DLD1 (cell line): Measurements from ENCODE around the gene TRPV3.
"Not testable (repeated sequence)": the region's sequence is repeated elsewhere in the genome, so short reads cannot be mapped to it uniquely, and the experiment has no call there.

ENCODE experiments used
- in situ Hi-C: cut with HindIII; loops from 2 replicates; pipeline ENCODE4 v1.10.0; 2017; ENCODE audit warnings: low sequenced_read_pairs

TRPV3 gene

DNA sequence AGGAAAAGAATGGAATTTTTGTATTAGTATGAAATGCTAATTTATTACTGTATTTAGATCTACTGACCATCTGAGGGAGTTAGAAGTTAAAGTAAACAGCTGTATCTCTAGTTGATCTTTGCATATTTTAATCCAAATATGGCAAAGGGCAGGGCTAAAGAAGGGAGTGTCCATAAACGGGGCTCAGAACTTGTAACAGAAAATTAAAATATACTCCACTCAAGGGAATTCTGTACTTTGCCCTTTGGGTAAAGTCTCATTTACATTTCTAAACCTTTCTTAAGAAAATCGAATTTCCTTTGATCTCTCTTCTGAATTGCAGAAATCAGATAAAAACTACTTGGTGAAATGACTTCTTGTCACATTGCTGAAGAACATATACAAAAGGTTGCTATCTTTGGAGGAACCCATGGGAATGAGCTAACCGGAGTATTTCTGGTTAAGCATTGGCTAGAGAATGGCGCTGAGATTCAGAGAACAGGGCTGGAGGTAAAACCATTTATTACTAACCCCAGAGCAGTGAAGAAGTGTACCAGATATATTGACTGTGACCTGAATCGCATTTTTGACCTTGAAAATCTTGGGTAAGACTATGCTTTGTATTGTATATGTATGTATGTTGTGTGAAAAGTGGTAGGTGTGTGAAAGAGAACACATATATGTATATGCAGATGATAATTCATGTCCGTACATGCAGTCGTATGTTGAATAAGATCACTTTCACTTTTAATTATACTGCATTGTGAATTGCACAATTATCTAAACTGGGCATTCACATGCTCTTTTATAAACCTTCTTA is 81.6 kb downstream of the TRPV3 start, which contains the start of gene ASPA:
ASPA (plus strand) TSS at position 186 of the 799 bp plus-strand sequence; CDS start at position 349, 163 bp downstream.
- in situ Hi-C loops = no loop called here

DNA sequence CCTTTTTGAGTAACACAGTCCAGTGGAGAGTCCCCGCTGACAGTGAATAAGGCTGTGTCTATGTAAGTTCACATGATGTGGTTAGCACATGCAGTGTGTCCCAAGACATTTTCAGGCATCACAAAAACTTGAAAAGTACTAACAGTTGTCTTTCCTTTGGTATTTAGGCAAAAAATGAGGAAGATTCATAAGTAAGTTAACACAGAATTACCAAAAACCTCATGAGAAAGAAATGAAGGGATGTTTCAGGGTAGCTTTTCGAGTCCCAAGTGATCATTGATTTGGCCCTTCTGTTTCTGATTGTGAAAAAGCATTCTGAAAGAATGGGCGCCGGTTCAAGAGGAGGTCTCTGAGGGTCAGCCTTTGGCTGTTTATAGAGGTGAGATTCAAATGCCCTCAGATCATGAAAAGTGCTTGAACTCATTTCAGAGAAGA is 82.3 kb downstream of the TRPV3 start:
- in situ Hi-C loops = no loop called here

DNA sequence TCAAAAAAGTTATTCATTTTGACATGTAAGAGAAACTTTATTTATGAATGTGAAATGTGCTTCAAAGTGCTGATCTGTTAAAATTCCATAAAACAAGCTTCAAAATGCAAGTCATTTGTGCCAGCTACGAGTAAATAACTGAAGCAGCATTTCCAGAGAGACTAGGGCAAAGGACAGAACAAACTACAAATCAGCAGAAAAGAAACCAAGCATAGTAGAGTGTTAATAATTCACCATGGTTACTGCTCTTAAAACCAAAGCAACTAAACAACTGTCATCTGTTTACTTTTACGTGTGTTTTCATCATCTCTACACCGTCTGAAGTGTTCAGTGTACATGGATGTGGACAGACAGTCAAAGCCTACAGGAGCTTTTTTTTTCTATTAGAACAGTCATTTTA is 83.4 kb downstream of the TRPV3 start:
- in situ Hi-C loops = no loop called here

DNA sequence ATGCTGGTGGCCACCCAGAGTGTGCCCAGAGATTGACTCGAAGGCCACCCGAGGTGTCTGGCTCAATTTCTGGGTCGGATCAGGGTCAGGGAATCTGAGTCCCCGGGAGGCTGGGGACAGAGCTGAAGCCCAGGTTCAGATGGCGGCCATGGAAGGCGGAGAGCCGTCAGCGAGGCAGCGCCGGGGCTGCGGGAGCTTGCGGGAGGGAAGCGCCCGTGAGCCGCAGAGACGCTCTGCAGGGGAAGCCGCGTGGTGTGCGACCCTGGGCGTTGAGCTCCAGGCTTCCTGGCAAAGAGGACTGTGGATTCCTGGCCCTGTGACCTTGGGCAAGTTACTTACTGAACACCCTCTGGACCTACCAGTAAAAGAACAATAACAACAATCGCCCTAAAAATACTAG is 85.5 kb downstream of the TRPV3 start:
- in situ Hi-C loops = no loop called here

DNA sequence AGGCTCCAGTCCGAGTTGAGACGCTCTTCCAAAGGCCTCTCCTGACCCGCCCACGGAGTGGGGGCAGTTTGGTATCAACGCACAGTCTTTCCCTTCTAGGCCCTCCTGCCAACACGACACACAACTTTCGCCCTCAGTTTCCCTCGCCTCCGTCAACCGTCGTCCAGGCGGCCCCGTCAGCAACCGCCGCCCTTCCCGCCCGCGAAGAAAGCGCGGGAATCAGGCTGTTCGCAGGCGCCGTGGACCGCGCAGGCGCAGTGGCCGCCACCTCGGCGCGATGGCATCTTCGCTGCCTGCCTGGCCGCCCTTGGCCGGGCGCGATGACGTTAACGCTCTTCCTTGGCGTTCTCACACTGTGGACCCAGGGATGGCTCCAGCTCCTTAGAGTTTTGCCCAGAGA is 86.0 kb downstream of the TRPV3 start, which contains the start of gene SPATA22:
SPATA22 (minus strand) TSS at position 221 of the 400 bp plus-strand sequence. CDS start 2,494 bp downstream, outside the sequence.
- in situ Hi-C loops = no loop called here

DNA sequence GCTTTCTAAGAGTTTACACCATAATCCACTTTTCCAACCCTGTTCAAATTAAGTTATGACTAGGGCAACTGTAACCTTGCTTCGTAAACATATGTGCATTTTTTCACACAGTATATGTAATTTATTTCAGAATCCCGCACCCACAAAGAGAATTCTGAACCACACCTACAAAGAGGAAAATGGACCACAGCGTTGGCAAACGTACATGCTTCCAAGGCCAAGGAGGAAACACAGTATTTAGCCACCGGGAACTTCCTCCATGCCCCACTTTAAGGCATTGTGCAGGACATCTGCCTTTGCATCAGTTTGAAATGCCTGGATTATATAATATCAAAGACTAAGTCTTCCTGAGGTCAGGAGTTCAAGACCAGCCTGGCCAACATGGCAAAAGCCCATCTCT is 88.1 kb downstream of the TRPV3 start:
- in situ Hi-C loops = no loop called here

DNA sequence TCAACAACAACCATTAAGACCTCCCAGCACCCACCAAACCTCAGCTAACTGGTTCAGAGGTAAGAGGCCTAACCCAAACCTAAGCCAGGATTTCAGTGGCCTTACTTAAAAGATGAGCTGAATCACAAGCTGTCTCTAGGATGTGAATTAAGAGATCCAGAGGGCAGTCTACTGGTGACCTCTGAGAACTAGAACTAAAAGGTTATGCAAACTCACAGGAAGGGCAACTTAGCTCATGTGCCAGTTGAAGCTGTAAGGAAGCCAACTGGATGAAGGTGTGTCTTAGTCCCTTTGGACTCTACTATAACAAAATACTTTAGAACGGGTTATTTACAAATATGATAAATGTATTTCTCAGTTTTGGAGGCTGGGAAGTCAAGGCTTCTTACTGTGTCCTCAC is 91.3 kb downstream of the TRPV3 start:
- in situ Hi-C loops = not testable (repeated sequence)
